Suprapubic skin (tissue), 4 donors: ENCODE measurements around the gene ALDH1A2.

Experiments
- CTCF ChIP-seq, 2 donors: fragments of 200-600 bp in 1 of 2; fragments of 450-650 bp in 1 of 2; sonication (generic) in 1 of 2; IDR thresholded peaks; one replicate each; pipeline ENCODE4 v1.5.1; 2016 to 2019; ENCODE audit warnings: antibody characterized with exemption in 2 of 2, mild to moderate bottlenecking in 1 of 2, moderate library complexity in 1 of 2
- EP300 ChIP-seq: sonication (generic); formaldehyde crosslinking; IDR thresholded peaks from one replicate; pipeline ENCODE4 v1.6.1; 2017; ENCODE audit warnings: antibody characterized with exemption
- POLR2A ChIP-seq, 2 donors: fragments of 450-650 bp; IDR thresholded peaks; one replicate each; pipeline ENCODE4 v1.6.1; 2017; ENCODE audit warnings: antibody characterized with exemption in 2 of 2, mild to moderate bottlenecking in 2 of 2, moderate library complexity in 2 of 2
- POLR2AphosphoS5 ChIP-seq, 3 donors: sonication (generic); formaldehyde crosslinking; IDR thresholded peaks; one replicate each; pipeline ENCODE4 v1.6.1; 2017; ENCODE audit warnings: antibody characterized with exemption in 3 of 3

DNA sequence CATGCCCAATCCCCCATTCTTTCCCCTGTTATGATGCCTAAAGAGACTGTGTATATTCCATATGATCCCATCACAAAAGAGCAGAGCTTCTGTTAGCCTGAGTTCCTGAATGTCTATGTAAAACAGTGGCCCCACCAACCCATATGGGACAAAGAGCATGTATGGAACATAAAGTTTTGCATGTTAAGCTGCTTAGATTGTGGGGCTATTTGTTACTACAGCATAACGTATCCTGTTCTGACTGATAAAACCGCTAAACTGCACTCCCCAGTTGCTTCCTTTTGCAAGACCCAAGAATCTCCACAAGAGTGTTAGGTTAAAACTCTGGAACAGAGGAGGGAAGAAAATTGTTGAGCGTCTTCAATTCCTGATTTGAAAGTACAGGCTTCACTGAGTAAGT, 154.8 kb downstream of the ALDH1A2 start:
- TF ChIP-seq CTCF (IDR thresholded peaks at IDR 0.05) (no peak), EP300 (no peak), POLR2AphosphoS5 (IDR thresholded peaks at IDR 0.05) (no peak), POLR2A (IDR thresholded peaks at IDR 0.05) (no peak)
